Epidermal melanocyte (primary cell): ENCODE measurements around the gene PSTPIP2.
"Not testable (repeated sequence)": the region's sequence is repeated elsewhere in the genome, so short reads cannot be mapped to it uniquely, and the experiment has no call there.

Experiments
- DNase-seq: peaks from one replicate; pipeline ENCODE4 v3.0.0; 2011; ENCODE audit warnings: low spot score; ENCODE audit not compliant: insufficient read length

Gene PSTPIP2

DNA sequence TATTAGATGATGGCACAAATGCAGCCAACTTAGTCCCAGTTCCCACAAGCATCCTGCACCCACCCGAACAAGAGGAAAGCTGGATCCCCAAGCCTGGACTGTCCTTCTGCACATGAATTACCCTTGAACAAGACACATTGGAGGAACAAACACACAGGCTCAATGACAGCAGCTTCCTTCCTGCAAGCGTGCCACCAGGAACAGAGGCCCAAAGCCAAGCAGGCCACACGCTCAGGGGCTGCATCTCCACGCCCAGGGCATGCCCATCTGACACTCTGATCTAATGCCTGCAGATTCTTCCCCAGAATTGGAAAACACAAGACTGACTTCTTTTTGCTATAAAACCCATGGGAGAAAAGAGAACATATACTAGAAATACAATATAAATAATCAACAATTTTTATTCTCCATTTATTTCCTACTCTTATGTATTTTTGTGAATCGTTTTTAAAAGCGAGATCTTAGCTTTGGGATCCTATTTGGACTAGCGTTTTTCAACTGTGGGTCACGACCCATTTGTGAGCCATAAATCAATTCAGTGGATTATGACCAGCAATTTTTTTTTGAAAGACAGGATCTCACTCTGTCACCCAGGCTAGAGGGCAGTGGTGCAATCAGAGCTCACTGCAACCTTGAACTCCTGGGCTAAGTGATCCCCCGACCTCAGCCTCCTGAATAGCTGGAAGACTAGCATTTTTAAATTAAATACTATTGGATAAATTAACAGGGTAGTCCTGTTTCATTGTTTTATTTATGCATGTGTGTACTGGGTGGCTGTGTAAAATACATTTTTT is 34.4 kb downstream of the PSTPIP2 start:
- no peak for DNase-seq

DNA sequence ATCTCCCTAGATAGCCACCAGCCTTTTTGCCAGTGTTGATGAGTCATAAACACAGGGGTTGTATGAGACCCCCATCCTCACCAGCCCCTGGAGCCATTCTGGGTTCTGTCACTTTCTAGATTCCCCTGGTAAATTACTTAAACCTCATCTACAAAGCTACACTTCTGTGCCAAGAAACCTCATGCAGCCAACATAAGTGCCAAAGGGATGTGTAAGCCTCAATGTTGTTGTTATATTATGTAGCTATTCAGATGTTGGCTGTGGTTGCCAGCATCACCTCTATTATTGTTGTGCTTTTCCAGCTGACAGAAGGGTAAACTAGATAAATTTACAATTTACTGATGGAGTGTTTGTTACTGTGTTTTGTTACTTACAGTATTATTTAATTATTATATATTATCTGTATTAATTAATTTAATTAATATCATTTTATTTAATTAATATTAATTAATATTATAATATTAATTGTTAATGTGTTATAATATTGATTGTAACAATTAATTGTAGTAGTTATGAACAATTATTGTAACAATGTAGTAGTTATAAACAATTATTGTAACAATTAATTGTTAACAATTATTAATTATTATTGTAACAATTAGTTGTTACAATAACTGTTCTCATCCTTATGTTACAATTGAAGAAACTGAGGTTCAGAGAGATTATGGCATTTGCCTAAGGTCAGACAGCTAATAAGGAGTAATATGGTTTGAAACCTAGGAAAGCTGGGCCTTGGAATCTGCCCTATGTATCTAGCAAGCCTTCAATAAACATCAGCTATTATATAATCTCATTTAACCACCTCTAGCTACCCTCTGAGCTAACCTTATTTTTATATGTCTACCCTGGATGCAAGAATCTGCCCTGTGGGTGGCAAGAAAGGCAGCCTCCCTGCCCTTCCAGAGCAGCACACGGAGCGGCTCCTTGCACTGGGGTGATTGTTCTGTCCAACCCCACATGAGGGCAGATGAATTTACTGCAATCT is 36.1 kb downstream of the PSTPIP2 start:
- DNase-seq: no peak

DNA sequence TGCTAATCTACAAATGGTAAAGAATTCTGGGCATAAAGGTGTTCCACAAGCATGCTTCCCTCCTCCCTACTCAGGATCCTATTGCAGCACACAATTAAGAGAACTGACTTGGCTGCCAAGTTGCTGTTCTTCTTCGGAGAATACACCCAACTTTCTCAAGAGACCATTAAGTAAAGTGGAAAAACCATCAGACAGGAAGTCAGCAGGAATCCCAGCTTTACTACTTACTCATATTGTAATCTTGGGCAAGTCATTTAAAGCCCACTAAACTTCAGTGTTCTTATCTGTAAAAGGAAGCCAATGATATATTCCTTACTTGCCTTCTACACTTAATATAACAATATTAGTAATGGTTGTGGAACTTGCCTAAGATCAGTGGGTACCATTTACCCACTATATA is 37.8 kb downstream of the PSTPIP2 start:
- no peak for DNase-seq

DNA sequence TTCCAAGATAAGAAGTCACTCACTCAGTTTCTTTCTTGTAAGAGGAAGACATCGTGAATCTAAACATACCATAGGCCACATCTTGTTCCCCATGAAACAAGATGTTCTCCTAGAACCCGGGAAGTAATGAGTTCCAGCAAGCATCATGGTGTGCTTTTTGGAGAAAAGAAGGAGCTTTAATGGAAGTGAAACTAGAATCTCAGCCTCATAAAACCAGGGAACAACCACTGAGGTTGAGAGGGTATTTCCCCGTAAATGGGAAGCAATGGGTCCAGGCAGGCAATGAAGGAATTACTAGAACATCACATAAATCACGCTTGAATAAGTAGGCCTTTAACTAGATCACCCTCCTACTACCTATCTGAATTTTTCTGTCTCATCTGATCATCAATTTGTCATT is 40.3 kb downstream of the PSTPIP2 start:
- DNase-seq: no peak

DNA sequence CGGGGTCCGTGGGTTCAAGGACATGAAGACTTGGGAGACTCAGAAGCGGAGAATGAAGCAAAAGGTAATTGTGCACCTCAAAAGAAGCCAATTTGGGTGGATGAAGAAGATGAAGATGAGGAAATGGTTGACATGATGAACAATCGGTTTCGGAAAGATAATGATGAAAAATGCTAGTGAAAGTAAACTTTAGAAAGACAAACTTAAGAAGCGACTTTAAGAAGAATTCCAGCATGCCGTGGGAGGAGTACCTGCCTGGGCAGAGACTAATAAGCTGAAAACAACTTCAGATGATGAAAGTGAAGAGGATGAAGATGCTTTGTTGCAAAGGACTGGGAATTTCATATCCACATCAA is 43.5 kb downstream of the PSTPIP2 start:
- no peak for DNase-seq

DNA sequence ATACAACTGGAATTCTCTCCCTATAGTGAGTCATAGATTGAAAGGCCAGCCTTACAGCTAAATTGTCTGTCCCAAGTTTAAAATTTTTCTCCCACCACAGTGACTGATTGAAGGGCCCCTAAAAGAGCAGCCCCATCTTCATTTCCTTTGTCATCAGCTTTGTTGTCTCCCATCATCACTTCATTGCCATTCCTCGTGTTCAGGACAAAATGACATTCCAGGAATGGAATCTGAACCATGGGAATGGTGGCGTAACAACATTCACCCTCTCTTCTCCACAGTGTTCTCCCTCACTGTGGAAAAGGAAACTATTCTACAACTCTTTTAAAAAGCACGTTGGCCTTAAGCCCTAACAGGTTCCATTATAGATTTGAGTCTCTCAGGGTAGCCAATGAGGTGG is 52.1 kb downstream of the PSTPIP2 start:
- DNase-seq: no peak

DNA sequence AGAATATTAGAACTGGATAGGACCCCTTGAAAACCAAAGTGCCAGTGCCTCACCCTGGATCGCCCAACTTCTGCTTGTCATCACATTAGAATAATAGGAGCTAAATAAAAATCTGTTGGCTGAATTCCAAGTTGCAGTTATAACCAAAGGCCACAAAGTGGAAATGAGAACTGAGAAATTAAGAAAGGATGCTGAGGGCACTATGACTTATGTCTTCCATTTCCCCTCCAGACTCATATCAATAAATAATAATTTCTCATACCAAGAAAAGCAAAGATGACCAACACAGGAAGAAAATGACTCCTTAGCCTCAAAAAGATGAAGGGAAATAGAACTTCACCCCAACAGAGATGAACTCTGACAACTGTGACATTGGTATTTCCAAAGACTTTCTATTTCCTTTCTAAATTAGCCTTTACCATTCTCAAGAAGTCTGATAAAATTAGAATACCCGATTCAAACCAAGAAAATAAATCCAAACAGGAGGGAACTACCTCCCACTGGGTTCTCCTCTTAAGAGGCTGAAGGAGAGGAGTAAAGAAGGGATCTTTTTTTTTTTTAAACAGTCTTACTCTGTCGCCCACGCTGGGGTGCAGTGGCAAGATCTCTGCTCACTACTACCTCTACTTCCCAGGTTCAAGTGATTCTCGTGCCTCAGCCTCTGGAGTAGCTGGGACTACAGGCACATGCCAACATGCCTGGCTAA is 58.4 kb downstream of the PSTPIP2 start:
- no peak for DNase-seq

DNA sequence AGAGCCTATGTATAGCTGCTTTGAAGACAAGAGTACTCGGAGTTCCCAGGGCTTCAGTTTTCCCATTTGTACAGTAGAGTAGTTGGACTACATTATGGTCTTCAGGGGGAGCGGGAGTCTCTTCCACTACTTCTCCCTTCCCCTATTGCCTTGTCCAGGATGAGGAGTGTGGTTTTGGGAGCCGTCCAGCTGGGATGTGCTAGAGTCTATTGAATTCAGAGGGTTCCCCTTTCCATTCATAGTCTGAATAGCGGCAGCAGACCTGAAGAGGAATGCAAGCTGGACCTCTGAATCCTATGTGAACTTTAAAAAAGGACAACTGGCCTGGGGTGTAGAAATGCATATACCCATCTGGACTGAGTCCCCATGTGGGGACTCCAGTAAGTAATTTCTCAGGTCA is 61.4 kb downstream of the PSTPIP2 start:
- DNase-seq: no peak

DNA sequence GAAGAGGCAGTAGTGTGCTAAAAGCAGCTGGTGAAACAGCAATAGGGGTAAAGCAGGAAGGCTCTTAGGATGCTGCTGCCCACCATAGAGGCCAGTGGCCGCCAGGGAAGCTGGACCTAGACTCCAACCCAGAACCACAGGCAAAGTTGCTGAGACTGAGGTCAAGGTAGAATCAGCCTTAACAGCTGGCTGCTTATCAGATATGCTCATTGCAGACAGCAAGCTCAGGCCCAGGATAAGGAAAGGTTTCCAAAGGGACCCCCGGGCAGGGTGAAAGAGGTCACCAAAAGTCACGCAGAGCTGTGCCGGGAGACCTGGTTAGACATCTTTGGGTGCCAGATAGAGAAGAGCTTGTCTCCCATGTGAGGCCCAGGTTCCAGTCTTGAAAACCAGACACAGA is 62.0 kb downstream of the PSTPIP2 start:
- DNase-seq: no peak

DNA sequence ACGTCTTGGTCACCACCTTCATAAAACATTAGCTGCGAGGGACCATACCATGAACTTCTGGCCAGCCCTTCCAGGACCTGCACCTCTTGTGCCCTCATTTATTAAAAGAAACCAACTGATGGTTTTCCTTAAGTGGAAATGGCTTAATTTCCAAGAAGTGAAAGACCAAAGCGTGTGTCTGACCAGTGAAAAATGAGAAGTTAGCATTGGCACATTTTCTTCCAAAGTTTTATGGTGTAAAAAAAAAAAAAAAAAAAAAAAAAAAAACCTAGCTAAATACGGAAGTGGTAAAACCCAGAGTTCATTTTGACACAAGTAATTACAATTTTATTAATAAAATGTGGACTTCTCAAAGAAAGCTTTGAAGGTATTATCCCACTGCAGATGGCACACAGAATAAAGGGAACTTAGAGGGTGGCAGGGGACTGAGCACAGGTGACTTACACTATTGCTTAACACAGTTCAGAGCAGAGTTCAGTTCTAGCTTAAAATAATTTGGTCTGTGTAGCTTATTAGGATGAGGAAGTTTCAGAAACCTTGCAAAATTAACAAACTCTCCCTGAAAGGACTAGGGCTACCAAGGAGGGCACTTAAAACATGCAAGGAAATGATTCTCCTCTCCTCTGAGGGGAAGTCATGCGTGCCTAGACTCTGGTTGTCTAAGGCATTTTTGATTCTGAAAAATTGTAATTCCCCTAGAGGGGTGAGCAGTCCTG is 62.8 kb downstream of the PSTPIP2 start:
- DNase-seq: no peak

DNA sequence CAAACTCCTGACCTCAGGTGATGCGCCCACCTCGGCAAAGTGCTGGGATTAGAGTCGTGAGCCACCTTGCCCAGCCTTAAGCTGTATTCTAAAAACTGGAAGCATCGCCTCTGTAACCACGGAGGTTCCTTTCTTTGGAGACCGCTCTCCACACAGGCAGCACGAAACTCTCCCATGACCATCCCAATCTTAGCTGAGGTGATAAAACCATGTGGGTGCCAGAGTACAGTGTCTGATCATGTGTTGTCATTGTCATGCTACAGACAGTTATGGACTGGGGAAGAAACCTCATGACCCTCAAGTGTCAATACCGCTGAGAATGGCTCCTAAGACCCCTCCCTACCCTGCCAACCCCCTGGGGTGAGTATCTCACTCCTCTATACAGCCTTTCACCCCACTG is 63.5 kb downstream of the PSTPIP2 start:
- no peak for DNase-seq

DNA sequence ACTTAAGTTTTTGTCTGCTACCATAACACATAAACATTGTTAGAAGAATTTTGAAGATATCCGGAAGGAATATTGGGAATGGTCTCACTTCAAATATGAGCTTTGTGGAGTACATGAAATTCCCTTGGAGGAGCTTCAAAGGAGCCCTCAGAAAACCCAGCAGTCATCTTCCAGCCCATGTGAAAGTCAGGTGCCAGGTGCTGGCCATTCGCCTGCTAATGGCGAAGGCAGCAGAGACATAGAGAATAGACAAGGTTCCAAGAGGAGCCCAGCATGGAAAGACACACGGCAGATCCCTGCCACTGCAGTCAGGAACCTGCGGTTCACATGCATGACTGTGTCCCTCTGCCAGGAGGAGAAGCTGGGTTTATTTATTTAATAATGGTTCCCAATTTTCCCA is 64.9 kb downstream of the PSTPIP2 start:
- DNase-seq: no peak

DNA sequence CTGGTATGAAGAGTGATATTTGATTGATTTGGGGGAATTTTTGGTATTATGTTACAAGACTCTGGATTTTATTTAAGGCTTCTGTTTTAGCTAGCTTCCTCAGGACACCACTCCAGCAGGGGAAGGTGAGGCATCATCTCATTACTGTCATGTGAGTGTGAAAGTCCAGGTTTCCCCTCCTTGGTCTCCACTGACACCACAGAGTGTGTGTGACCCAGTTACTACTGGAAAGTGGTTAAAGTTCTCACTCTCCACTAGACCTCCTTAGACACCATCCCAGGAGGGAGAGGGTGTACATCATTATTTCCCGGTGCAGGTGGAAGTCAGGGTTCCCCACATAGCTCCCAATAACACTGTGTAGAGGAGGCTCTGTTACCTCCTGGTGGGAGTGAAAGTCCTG is 69.1 kb downstream of the PSTPIP2 start:
- DNase-seq: no peak

DNA sequence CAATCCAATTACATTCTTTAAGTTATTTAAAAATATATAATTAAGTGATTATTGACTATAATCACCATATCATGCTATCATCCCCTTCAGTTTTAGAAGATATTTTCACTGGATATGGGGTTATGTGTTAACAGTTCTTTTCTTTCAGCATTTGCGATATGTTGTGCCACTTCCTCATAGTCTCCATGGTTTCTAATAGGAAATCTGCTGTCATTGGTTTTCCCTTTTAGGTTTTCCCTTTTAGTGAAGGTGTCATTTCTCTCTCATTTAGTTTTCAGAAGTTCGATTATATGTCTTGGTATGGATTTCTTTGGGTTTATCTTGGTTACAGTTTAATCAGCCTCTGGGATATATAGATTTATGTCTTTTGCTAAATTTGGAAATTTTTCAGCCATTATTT is 70.2 kb downstream of the PSTPIP2 start:
- no peak for DNase-seq

DNA sequence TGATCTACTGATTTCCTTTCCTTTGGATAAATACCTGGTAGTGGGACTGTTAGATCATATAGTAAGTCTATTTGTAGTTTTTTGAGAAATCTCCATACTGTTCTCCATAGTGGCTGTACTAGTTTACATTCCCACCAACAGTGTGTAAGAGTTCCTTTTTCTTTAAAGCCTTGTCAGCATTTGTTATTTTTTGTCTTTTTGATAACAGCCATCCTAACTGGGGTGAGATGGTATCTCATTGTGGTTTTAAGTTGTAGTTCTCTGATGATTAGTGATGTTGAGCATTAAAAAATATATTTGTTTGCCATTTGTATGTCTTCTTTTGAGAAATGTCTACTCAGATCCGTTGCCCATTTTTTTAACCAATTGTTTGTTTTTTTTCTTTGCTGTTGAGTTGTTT is 71.0 kb downstream of the PSTPIP2 start:
- DNase-seq: no peak

DNA sequence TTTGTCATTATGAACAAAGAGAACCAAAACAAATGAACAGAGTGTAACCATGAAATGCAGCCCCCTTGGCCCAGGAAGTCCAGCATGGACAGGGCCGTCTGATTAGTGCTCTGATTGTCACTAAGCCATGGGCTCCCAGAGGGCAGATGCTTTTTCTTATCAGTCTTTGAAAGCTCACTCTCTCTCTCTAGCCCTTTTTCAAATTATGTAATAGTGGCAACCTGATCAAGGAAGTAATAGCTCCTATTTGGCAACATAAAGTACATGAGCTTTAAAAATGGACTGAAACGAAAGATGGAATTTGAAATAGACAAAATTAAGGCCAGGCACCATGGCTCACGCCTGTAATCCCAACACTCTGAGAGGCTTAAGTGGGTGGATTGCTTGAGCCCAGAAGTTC is 72.5 kb downstream of the PSTPIP2 start:
- DNase-seq: no peak

DNA sequence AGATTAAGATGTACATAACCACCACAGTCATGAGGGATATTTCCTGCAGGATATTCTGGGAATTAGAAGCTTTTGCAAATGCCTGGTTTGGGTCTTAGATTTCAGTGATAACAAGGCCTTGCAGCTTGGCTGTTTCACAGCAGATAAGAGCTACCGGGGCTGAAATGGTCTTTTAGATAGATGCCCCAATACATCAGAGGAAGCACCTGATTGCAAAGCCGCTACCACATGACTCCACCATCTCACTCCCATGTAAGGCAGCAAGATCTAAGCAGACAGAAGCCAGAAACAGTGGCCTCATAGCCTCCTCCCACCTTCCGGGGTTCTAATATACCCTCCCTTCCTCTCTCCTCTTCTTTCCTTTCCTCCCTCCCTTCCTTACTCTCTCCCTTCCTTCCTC is 73.8 kb downstream of the PSTPIP2 start:
- DNase-seq: no peak

DNA sequence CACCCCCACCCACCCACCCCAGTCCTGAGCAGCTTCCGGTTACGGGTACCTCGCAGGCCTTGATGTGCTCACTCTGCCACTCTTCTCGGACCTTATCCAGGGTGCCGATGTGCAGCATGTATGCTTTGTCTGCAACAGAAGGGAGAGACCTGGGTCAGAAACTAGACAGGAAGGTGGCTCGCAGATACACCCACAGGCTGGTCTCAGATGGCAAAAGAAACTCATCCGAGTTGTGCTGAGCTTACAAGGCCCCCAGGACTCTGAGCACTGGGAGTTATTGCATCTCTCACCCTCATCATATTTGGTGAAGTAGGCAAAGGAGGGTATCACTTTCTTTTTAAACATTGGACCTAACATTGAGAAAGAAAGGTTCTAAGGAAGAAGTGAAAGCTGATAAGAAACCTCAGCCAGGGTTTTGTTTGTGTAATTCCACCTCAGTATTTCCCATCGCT is 74.3 kb downstream of the PSTPIP2 start:
- DNase-seq: no peak

DNA sequence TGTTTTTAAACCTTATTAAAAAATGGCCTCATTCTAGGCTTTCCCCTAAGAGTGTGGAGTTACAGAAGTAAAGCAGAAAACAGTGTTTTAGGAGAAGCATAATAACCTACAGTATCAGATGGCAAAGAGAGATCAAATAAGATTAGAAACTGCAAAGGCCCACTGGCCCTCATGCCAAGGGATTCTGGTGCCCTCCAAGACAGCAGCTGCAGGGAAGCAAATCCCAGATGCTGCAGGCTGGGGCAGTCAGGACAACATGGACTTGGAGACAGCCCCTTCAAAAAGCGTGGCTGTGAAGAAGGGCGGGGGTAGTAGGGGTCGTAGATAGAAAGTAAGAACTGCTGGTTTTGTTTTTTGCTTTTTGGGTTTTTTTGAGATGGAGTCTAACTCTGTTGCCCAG is 76.6 kb downstream of the PSTPIP2 start:
- DNase-seq: no peak

DNA sequence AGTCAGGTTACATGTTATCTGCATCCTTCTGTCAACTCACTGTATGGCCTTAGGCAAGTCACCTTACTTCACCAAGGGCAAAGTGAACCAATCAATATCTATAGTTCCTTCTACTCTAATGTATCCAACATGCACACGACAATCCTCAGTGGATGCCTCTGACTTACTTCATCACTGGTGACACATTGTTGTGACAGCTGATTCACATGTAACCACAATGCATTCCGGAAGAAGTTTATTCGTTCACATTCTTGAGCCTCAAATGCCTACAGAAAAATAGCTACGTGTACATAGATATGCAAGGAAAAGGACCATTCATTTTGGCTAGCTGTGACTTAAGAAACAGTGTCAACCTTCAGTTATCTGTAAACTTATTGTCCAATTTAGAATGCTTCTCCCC is 78.6 kb downstream of the PSTPIP2 start:
- DNase-seq: peak; percentile 20

DNA sequence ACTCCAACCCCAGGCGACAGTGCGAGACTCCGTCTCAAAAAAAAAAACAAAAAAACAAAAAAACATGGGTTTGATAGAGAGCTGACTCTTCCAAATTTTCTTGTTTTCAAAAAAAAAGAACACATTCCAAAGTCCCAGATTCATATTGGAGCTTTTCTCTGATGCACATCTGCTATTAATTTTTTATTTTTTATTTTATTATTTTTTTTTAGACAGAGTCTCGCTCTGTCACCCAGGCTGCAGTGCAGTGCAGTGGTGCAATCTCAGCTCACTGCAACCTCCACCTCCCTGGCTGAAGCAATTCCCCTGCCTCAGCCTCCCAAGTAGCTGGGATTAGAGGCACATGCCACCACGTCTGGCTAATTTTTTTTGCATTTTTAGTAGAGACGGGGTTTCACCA is 79.5 kb downstream of the PSTPIP2 start:
- DNase-seq: not testable (repeated sequence)
